ENCODE data around the gene ATN1.

DNA sequence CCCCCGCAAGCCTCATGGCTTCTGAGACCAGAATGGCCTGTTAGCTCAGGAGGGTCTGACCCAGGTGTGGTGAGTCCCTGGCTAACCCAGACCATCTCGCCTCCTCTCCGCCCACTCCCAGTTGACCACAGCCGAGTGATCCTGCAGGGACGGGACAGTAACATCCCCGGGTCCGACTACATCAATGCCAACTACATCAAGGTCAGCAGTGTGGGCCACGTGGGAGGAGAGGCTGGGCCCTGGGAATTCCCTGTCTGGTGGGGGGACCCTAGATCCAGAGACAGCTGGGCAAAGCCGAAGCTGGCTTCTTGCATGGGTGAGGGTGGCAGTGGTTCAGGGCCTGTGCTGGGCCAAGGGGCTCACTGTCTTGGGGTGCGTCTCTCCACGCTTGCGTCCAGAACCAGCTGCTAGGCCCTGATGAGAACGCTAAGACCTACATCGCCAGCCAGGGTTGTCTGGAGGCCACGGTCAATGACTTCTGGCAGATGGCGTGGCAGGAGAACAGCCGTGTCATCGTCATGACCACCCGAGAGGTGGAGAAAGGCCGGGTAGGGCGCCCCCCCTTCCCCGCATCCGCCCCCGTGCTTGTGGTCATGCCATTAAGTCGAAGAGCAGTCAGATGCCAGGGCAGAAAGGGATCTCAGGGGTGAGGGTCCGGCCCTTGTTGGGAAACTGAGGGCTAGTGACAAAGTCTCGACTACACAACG is 28.4 kb downstream of the ATN1 start:
- TF ChIP-seq, protein P1, sequence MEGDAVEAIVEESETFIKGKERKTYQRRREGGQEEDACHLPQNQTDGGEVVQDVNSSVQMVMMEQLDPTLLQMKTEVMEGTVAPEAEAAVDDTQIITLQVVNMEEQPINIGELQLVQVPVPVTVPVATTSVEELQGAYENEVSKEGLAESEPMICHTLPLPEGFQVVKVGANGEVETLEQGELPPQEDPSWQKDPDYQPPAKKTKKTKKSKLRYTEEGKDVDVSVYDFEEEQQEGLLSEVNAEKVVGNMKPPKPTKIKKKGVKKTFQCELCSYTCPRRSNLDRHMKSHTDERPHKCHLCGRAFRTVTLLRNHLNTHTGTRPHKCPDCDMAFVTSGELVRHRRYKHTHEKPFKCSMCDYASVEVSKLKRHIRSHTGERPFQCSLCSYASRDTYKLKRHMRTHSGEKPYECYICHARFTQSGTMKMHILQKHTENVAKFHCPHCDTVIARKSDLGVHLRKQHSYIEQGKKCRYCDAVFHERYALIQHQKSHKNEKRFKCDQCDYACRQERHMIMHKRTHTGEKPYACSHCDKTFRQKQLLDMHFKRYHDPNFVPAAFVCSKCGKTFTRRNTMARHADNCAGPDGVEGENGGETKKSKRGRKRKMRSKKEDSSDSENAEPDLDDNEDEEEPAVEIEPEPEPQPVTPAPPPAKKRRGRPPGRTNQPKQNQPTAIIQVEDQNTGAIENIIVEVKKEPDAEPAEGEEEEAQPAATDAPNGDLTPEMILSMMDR (IDR thresholded peaks at IDR 0.05): no peak
- TF ChIP-seq POLR2A (IDR thresholded peaks at IDR 0.05): no peak

Measured in heart left ventricle (tissue), 13 donors.